HepG2 (cell line): Measurements from ENCODE around the gene DUS1L. TPM values are rescaled to one million over a fixed set of nuclear protein-coding genes. Genes with fewer than 3 reads are reported as not detected.

Experiments used
- FIP1L1 ChIP-seq: fragments of 200-400 bp; formaldehyde crosslinking; IDR thresholded peaks from 2 replicates; pipeline ENCODE4 v1.6.1; 2018; ENCODE audit warnings: low read depth, mild to moderate bottlenecking, low read length, moderate library complexity, borderline replicate concordance; ENCODE audit not compliant: insufficient read depth
- FOXO1 ChIP-seq: sonication (generic); formaldehyde crosslinking; IDR thresholded peaks from 2 replicates; pipeline ENCODE4 v1.4.0; 2020; ENCODE audit warnings: missing genetic modification reagents
- PITX1 ChIP-seq: sonication (generic); formaldehyde crosslinking; IDR thresholded peaks from 2 replicates; pipeline ENCODE4 v1.5.1; 2020; ENCODE audit warnings: mild to moderate bottlenecking, missing genetic modification reagents
- SCMH1 ChIP-seq: sonication (generic); formaldehyde crosslinking; IDR thresholded peaks from 2 replicates; pipeline ENCODE4 v1.9.0; 2021; ENCODE audit warnings: missing genetic modification reagents, mild to moderate bottlenecking, borderline replicate concordance
- SMAD3 ChIP-seq: sonication (generic); formaldehyde crosslinking; IDR thresholded peaks from 2 replicates; pipeline ENCODE4 v1.4.0; 2020; ENCODE audit warnings: missing genetic modification reagents
- SOX13 ChIP-seq, 3 experiments: fragments of 450-650 bp in 1 of 3; sonication (generic) in 1 of 3; formaldehyde crosslinking in 1 of 3; IDR thresholded peaks in 2 of 3; conservative IDR thresholded peaks in 1 of 3; 2 replicates each; pipeline versions ENCODE4 v1.5.0 to v1.6.1; 2016 to 2020; ENCODE audit warnings: antibody characterized with exemption in 1 of 3, mild to moderate bottlenecking in 1 of 3, missing compliant biosample characterization in 1 of 3, missing genetic modification reagents in 1 of 3, moderate library complexity in 1 of 3
- SP1 ChIP-seq, 2 experiments: fragments of 450-650 bp in 1 of 2; sonication (generic) in 1 of 2; formaldehyde crosslinking in 1 of 2; IDR thresholded peaks; 2 replicates each; pipeline versions ENCODE4 v1.4.0 to v1.6.1; 2016 to 2020; ENCODE audit warnings: missing genetic modification reagents in 1 of 2
- XBP1 ChIP-seq: sonication (generic); formaldehyde crosslinking; IDR thresholded peaks from 2 replicates; pipeline ENCODE4 v1.5.0; 2020; ENCODE audit warnings: missing genetic modification reagents
- ZNF17 ChIP-seq: sonication (generic); formaldehyde crosslinking; IDR thresholded peaks from 2 replicates; pipeline ENCODE4 v1.5.0; 2020; ENCODE audit warnings: mild to moderate bottlenecking, missing genetic modification reagents
- ZNF468 ChIP-seq: sonication (generic); formaldehyde crosslinking; IDR thresholded peaks from 2 replicates; pipeline ENCODE4 v1.8.0; 2022; ENCODE audit warnings: mild to moderate bottlenecking, moderate library complexity, missing genetic modification reagents
- ZNF543 ChIP-seq: sonication (generic); formaldehyde crosslinking; IDR thresholded peaks from 2 replicates; pipeline ENCODE4 v1.4.0; 2020; ENCODE audit warnings: mild to moderate bottlenecking, missing genetic modification reagents
- ZNF605 ChIP-seq: sonication (generic); formaldehyde crosslinking; IDR thresholded peaks from 2 replicates; pipeline ENCODE4 v1.8.0; 2022; ENCODE audit warnings: mild to moderate bottlenecking, missing genetic modification reagents
- ZNF839 ChIP-seq: sonication (generic); formaldehyde crosslinking; IDR thresholded peaks from 2 replicates; pipeline ENCODE4 v1.4.0; 2020; ENCODE audit warnings: missing genetic modification reagents, mild to moderate bottlenecking, borderline replicate concordance
- ZNF891 ChIP-seq: sonication (generic); formaldehyde crosslinking; IDR thresholded peaks from 2 replicates; pipeline ENCODE4 v1.5.0; 2020; ENCODE audit warnings: mild to moderate bottlenecking, missing genetic modification reagents
- polyA plus RNA-seq, 8 experiments: library from polyadenylated mRNA; depleted of rRNA in 3 of 8; stranded (reverse) in 7 of 8; unstranded in 1 of 8; fragments of >200 nt; fragmentation: Illumina TruSeq in 4 of 8; extraction: Trizol in 4 of 8; gene quantifications; 2 replicates each; pipeline versions ENCODE4 v1.2.1 to v1.2.3, GENCODE V29; 2011 to 2016; ENCODE audit warnings: low read depth in 4 of 8, missing spikeins in 1 of 8, mixed read lengths in 1 of 8; ENCODE audit not compliant: insufficient read depth in 1 of 8
- total RNA-seq, 5 experiments: library from RNA; depleted of rRNA; stranded (reverse); fragments of >200 nt; fragmentation: Illumina TruSeq; extraction: Trizol; gene quantifications; 2 replicates each; pipeline ENCODE4 v1.2.3, GENCODE V29; 2016; ENCODE audit warnings: low read depth in 1 of 5
- TF ChIP-seq, protein P1 (sequence below): IDR thresholded peaks from 2 replicates; pipeline ENCODE4 v1.6.1; 2016; ENCODE audit warnings: missing compliant biosample characterization, missing genetic modification reagents, borderline replicate concordance
- TF ChIP-seq, protein P2 (sequence below): sonication (generic); formaldehyde crosslinking; IDR thresholded peaks from 2 replicates; pipeline ENCODE4 v1.4.0; 2020; ENCODE audit warnings: missing genetic modification reagents
- TF ChIP-seq, protein P3 (sequence below): sonication (generic); formaldehyde crosslinking; IDR thresholded peaks from 2 replicates; pipeline ENCODE4 v1.4.0; 2020; ENCODE audit warnings: low read depth, mild to moderate bottlenecking, missing genetic modification reagents
- TF ChIP-seq, protein P4 (sequence below): sonication (generic); formaldehyde crosslinking; IDR thresholded peaks from 2 replicates; pipeline ENCODE4 v1.4.0; 2020; ENCODE audit warnings: missing genetic modification reagents, low read depth, mild to moderate bottlenecking, borderline replicate concordance
- TF ChIP-seq, protein P5 (sequence below): sonication (generic); formaldehyde crosslinking; IDR thresholded peaks from 2 replicates; pipeline ENCODE4 v1.4.0; 2020; ENCODE audit warnings: missing genetic modification reagents, borderline replicate concordance

DUS1L gene
- total and polyA plus RNA-seq, 2 of the 13 experiments (the other 11 are each of a cell fraction or from before 2014, with no cell fraction given): 81.0 to 109 TPM

DNA sequence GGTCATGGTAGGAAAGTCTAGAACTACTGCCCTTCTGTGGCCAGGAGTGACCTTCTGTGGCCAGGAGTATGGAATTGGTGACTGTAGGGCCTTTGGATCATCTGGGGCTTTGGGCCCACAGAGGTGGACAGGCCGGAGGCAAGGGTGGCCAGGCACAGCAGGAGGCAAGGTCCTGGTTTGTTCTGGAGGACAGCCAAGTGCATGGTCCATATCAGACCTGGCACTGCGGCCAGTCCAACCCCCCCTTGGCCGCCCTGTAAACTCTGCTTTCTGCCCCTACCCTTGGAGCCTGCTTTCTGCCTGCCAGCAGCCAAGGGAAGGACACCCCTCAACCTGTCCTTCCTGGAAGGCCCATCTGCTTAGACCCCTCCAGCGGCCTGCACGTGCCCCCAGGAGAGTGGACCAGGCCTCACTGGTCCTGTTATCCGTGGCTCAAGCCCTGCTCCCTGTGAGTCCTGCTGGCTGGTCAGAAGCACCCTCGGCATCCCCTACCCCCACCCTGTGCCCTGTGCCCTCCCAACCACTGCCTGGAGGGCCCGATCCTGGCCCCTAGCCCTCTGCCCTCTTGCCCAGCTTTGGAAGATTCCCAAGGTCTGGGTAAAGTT is 25.8 kb downstream of the DUS1L start (continued):
- TF ChIP-seq, protein P1, sequence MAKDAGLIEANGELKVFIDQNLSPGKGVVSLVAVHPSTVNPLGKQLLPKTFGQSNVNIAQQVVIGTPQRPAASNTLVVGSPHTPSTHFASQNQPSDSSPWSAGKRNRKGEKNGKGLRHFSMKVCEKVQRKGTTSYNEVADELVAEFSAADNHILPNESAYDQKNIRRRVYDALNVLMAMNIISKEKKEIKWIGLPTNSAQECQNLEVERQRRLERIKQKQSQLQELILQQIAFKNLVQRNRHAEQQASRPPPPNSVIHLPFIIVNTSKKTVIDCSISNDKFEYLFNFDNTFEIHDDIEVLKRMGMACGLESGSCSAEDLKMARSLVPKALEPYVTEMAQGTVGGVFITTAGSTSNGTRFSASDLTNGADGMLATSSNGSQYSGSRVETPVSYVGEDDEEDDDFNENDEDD (CRISPR knock-in tag): 0 out of 2 replicates have a peak, but pooled peaks have one; percentile 9
- TF ChIP-seq SMAD3 (CRISPR knock-in tag) (no peak), PITX1 (no peak), ZNF468 (CRISPR knock-in tag) (no peak), ZNF543 (CRISPR knock-in tag) (no peak), SP1 (IDR thresholded peaks at IDR 0.05) (no peak), SP1 (CRISPR knock-in tag; IDR thresholded peaks at IDR 0.05) (no peak), ZNF605 (peak; percentile 42; the same call in 1 of the 2 replicates), ZNF839 (CRISPR knock-in tag) (no peak), SOX13 (IDR thresholded peaks at IDR 0.05) (no peak), SOX13 (CRISPR knock-in tag; conservative IDR thresholded peaks at IDR 0.05 in 1 of 2, IDR thresholded peaks at IDR 0.05 in 1 of 2) (peak in 1 of 2 experiments; percentile 12; a peak in 1 of 4 replicates), SCMH1 (CRISPR knock-in tag) (no peak), FIP1L1 (no peak), FOXO1 (CRISPR knock-in tag) (0 out of 2 replicates have a peak, but pooled peaks have one; percentile 20), XBP1 (CRISPR knock-in tag) (no peak), ZNF891 (no peak), ZNF17 (CRISPR knock-in tag) (no peak)
- TF ChIP-seq, protein P2, sequence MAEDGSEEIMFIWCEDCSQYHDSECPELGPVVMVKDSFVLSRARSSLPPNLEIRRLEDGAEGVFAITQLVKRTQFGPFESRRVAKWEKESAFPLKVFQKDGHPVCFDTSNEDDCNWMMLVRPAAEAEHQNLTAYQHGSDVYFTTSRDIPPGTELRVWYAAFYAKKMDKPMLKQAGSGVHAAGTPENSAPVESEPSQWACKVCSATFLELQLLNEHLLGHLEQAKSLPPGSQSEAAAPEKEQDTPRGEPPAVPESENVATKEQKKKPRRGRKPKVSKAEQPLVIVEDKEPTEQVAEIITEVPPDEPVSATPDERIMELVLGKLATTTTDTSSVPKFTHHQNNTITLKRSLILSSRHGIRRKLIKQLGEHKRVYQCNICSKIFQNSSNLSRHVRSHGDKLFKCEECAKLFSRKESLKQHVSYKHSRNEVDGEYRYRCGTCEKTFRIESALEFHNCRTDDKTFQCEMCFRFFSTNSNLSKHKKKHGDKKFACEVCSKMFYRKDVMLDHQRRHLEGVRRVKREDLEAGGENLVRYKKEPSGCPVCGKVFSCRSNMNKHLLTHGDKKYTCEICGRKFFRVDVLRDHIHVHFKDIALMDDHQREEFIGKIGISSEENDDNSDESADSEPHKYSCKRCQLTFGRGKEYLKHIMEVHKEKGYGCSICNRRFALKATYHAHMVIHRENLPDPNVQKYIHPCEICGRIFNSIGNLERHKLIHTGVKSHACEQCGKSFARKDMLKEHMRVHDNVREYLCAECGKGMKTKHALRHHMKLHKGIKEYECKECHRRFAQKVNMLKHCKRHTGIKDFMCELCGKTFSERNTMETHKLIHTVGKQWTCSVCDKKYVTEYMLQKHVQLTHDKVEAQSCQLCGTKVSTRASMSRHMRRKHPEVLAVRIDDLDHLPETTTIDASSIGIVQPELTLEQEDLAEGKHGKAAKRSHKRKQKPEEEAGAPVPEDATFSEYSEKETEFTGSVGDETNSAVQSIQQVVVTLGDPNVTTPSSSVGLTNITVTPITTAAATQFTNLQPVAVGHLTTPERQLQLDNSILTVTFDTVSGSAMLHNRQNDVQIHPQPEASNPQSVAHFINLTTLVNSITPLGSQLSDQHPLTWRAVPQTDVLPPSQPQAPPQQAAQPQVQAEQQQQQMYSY (CRISPR knock-in tag): no peak
- TF ChIP-seq, protein P3, sequence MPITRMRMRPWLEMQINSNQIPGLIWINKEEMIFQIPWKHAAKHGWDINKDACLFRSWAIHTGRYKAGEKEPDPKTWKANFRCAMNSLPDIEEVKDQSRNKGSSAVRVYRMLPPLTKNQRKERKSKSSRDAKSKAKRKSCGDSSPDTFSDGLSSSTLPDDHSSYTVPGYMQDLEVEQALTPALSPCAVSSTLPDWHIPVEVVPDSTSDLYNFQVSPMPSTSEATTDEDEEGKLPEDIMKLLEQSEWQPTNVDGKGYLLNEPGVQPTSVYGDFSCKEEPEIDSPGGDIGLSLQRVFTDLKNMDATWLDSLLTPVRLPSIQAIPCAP (CRISPR knock-in tag): 0 out of 2 replicates have a peak, but pooled peaks have one; percentile 60
- TF ChIP-seq, protein P4, sequence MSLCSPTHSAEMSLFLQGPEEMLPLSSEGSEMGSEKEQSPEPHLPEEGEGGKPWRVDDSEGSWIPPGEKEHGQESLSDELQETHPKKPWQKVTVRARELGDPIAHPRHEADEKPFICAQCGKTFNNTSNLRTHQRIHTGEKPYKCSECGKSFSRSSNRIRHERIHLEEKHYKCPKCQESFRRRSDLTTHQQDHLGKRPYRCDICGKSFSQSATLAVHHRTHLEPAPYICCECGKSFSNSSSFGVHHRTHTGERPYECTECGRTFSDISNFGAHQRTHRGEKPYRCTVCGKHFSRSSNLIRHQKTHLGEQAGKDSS (CRISPR knock-in tag): 0 out of 2 replicates have a peak, but pooled peaks have one; percentile 44
- TF ChIP-seq, protein P5, sequence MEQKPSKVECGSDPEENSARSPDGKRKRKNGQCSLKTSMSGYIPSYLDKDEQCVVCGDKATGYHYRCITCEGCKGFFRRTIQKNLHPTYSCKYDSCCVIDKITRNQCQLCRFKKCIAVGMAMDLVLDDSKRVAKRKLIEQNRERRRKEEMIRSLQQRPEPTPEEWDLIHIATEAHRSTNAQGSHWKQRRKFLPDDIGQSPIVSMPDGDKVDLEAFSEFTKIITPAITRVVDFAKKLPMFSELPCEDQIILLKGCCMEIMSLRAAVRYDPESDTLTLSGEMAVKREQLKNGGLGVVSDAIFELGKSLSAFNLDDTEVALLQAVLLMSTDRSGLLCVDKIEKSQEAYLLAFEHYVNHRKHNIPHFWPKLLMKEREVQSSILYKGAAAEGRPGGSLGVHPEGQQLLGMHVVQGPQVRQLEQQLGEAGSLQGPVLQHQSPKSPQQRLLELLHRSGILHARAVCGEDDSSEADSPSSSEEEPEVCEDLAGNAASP: peak; percentile 48; the same call in 1 of the 2 replicates
